Activated T-cell treated with anti-CD3 and anti-CD28 coated beads for 1 hour (primary cell): ENCODE measurements around the gene KLHL29.

Experiments
- DNase-seq: peaks from one replicate; pipeline ENCODE4 v3.0.0-alpha.2; 2020; ENCODE audit warnings: low read depth

The KLHL29 gene

DNA sequence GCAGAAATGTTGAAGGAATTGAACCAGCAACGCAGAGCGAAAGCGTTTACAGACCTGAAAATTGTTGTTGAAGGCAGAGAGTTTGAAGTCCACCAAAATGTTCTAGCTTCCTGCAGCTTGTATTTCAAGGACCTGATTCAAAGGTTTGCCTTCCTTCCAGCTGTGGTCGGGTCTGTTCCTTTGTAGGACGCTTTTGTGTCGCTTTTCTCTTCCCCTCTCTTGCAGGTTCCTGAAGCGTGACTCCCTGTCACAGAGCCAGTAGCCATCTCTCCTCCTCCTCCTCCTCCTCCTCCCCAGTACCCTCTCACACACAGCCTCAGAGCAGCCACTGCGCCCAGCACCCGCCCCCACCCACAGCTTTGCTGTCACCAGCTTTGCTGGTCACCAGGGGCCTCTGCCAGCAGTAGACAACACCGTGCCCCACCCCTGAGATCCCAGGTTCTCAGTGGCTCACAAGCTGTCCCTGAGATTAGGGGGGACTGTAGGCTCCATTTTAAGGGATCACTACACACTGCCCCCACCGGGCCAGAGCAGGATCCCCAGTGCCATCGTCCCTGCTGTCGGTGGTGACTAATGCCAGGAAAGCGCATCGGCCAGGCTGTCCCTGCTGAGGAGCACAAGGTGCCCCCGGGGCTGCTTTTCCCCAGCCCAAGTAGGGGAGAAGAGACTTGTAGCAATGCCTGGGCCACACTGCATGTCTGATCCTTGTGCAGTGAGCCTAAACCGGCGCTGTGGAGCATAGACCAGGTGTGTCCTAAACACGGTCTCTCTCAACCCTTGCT is 299.6 kb downstream of the KLHL29 start:
- DNase-seq: no peak

DNA sequence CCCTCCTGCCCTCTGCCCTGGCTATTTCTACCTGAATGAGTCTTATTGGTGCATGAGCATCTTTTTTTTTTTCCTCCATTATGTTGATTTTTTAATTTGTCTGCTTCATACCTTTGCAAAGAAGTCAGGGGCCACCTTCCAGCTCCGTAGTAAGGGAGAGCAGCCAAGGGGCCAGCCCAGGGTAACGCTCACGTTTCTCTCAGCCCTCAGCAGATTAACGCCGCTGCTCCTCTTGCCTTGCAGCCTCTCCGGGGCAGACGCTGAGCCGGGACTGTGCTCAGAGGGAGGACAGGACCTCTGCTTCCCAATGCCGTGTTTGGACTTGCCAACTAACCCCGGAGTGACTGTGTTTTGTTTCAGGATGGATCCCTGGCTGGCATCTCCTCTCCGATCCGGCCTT is 300.2 kb downstream of the KLHL29 start:
- no peak for DNase-seq

DNA sequence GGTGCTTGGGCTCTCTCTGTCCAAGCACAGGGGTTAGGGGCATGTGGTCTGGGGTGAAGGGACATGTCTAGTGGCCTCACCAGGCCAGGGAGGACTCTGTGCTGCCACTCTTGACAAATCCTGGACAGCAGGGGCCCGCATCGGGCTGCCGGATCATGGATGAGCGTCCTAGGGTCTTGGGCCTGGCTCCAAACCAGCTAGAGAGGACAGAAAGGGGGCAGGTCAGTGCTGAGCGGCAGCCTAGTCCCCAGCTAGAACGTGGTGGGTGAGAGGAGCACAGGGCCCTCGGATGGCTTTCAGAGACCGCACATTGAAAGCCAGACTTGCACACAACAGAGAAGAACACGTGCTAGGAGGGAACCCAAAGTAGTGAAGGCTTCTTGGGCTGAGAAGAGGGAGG is 300.7 kb downstream of the KLHL29 start:
- no peak for DNase-seq

DNA sequence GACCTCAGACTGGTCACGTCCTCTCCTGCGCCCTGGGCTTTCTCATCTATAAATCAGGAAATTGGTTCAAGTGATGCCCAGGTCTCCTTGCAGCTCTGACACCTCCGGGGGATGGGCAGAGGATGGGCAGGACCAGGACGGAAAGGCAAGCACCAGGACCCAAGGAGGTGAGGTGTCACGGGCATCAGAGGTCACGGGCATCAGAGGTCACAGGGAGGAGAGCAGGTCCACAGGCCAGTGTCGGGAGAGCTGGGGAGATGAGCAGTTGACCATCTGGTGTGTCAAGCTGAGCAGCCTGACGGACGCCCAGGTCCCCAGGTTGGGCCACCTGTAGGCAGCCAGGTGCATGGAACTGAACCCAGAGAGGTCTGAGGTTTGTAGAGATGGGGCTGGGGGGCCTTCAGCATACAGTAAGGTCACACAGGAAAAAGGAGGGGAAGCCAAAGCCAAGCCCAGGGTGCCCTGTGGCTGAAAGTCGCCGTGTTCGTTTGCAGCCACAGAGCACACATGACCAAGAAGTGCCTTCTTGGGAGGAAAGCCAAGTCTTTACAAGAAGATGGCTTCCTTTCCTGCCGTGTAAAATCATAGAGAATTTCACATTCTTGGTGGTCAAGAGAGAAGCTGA is 301.5 kb downstream of the KLHL29 start:
- DNase-seq: no peak

DNA sequence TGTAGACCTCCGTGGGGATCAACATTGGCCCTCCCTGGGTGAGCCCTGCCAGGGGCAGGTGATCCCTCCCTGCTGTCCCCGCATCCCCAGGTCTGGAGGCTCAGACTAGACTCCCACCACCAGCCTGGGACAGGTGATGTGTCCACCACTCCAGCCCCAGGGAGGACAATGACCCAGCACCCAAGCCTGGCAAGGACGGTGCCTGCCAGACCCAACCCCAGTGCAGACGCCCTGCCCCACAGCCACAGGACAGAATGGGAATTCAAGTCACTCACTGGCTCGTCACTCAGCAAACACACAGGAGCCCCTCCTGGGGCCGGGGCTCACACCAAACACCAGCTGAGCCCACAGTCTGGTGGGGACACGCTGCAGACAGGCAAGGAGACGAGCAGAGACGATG is 302.2 kb downstream of the KLHL29 start:
- no peak for DNase-seq

DNA sequence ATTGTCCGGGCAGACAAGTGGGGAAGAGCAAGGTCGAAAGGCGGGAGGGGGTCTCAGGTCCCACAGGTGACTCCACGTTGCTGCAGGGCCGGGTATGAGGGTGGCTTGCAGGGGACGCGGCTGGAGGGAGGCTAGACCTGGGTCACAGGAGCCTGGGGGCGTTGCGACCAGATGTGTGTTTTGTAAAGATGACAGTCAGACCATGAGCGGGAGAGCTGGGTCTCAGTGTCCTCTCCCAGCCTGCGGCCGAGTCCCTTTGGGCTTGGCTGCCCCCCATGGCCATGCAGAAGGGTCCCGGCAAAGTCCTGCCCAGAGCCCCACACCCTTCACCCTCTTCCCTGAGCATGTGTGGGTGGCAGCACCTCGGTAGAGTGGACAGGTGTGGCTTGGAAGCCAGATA is 302.7 kb downstream of the KLHL29 start:
- DNase-seq: no peak

DNA sequence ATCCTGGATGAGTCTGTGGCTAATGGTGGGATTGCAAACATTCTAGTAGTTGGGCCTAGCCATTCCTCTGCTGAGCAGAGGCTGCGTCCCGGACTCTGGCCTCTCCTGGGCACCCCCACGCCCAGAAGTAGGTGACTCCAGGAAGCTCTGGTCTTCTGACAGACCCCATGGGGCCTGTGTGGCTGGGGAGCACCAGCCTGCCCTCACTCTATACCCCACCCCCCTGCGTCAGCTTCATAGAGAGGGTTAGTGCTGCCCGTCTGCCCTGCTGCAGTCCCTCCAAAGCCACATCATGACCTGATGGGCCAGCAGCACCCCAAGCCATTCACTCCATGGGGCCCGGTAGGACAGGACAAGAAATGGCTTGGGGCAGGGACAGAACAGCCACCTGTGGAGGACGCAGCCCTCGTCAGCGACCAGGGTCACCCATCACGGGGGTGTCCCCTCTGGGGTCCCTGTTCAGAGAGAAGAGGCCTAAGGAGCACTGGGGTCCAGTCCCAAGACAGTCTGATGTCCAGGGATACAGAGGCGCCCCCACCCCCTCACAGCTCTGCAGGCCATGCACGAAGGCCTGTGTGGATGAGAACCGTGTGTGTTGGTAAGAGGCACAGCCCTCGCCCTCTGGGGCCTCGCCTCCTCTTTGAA is 303.6 kb downstream of the KLHL29 start:
- DNase-seq: no peak

DNA sequence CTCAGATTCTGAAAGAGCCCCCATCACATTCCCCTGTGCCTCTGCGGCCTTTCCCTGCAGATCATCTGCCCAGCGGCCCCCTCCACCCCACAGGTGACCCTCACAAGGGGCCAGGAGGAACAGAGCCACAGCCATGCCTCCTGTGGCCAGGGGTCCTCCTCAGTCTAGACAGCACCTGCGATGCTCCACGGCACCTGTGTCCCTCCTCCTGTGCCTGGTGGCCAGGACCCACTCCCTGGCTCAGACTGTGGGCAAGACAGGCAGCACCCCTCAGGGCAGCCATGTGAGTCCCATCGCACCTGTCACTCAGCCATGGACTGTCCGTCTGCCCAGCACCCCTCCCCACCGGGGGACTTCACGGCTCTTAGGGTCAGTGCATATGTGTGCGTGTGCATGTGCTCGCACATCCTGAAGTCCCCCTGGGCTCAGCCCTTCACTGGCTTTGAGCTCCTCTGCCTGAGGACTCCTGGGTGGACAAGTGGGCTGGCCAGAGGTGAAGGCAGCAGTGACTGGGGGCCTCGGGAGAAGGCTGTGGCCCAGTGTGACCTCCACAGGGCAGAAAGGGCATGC is 304.2 kb downstream of the KLHL29 start:
- no peak for DNase-seq

DNA sequence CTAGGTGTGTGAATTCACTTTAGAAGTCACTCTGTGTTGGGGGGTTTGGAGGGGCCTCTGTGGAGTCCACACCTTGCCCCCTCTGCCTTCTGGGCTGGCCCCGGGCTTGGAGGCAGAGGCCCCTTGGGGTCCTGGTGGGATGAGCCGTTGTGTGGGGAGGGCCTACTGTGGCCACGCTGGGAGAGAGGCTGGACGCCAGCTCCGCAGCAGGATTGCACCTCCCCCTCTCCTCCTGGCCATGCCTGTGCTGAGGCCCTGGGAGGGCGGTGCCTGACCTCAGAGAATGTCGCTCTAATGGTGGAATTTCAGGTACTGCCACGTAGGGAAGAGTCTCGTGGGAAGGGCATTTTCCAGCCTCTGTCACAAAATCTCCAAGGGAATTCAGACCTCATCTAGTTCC is 304.9 kb downstream of the KLHL29 start:
- no peak for DNase-seq

DNA sequence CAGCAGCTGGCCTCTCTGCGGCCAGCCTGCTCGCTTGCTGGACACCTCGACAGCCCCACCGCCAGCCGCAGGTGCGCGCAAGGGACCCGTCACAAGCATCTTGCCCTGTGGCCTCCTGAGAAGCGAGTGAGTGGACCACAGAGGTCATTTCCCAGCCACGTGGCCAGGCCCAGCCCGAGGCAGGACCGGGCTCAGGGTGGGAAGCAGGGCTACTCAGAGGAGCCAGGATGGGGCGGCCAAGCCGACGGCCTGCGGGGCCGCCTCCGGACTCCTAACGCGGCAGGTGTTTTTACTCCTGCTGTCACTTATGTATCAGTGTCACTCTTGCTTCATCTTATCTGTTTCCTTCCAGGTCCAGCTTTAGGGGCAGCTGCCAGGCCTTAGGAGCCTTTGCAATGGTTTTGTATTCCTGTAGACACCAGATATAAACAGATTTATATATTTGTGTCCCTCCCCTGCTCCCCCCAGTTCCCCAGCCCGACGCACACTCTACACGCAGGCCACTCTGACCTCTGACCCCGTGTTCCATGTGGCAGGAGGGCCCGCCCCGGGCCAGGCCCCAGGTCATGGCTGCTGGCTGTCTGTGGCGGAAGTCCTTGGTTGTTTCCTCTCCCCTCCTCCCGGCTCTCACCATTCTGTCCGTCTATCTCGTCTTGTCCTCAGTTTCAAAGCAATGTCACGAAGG is 305.6 kb downstream of the KLHL29 start:
- no peak for DNase-seq

DNA sequence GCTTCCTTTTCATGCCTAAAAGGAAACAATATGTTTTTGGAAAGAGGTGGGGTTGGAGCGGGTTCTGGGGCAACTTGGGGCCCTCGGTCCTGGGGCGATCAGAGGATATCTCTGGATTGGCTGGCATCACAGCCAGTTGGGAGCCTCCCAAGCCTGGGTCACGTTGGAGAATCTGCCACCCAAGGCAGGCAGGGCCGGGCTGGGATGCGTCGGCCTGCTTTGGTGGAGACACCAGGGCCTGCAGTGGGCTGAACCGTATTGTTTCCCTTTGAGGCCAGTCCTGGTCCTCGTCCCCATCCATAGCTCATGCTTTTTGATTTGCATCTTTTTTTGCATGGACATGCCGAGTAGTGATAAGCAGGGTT is 306.1 kb downstream of the KLHL29 start:
- DNase-seq: no peak

DNA sequence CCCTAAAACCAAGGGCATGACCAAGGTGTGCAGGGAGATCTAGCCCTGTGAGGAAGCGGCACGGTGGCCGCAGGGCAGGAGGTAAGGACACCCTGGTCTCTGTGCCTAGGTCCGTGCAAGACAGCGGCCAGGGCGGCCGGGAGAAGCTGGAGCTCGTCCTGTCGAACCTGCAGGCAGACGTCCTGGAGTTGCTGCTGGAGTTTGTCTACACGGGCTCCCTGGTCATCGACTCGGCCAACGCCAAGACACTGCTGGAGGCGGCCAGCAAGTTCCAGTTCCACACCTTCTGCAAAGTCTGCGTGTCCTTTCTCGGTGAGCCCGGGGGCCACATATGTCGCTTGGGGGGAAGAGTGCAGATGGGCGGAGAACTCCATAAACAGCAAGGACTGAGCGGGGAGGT is 306.6 kb downstream of the KLHL29 start:
- no peak for DNase-seq

DNA sequence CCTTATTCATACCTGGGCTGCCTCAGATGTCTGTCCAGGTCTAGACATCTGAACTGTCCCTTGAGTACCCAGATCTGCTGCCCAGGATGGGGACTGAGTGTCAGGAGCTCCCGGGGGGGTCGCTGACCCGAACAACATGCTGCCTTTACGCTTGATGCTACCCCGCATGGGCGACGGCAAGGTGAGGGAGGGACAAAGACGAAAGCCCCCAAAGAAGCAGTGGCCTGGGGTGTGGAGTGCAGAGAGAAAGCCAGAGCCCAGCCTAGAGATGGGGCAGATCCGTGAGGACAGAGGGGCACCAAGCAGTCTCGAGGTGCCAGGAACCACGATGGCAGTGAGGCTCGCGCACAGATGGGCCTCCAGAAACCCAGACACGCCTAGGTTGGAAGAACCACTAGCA is 307.3 kb downstream of the KLHL29 start:
- no peak for DNase-seq

DNA sequence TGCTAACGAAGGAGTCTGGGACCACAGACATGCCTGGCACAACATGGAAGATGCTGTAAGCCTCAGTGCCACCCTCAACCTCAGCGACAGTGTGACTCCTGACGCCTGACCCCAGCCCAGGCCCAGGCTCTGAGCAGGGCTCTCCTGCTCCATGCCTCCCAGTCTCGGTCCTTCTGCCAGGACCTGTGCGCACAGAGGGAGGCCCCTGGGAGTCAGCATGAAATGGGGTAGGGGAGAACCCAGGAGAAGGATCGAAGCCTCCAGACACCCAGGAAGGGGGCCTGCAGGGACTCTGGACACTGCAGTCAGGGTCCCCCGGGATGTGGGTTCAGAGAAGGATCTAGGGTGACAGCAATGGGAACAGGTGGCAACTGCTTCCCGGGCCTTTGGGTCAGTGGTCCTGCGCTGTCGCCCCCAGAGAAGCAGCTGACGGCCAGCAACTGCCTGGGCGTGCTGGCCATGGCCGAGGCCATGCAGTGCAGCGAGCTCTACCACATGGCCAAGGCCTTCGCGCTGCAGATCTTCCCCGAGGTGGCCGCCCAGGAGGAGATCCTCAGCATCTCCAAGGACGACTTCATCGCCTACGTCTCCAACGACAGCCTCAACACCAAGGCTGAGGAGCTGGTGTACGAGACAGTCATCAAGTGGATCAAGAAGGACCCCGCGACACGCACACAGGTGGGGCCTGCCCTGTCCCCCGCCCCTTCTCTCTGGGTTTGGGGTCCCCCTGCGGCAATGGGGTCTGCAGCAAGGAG is 308.0 kb downstream of the KLHL29 start:
- DNase-seq: no peak

DNA sequence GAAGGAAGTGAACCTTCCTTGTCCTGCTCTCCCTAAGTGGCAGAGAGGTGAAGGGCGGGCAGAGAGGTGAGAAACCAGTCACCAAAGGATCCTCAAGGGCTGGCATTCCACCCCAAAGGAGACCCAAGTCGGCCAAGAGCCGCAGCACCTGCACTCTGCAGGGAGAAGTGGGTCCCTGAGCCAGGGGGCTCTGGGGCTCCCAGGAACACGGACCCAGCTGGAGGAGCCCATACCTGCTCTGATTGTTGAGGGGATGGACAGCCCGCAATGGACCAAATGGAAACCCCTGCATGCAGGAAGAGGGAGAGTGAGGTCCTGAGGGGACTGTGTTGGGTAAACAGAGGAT is 308.6 kb downstream of the KLHL29 start:
- no peak for DNase-seq

DNA sequence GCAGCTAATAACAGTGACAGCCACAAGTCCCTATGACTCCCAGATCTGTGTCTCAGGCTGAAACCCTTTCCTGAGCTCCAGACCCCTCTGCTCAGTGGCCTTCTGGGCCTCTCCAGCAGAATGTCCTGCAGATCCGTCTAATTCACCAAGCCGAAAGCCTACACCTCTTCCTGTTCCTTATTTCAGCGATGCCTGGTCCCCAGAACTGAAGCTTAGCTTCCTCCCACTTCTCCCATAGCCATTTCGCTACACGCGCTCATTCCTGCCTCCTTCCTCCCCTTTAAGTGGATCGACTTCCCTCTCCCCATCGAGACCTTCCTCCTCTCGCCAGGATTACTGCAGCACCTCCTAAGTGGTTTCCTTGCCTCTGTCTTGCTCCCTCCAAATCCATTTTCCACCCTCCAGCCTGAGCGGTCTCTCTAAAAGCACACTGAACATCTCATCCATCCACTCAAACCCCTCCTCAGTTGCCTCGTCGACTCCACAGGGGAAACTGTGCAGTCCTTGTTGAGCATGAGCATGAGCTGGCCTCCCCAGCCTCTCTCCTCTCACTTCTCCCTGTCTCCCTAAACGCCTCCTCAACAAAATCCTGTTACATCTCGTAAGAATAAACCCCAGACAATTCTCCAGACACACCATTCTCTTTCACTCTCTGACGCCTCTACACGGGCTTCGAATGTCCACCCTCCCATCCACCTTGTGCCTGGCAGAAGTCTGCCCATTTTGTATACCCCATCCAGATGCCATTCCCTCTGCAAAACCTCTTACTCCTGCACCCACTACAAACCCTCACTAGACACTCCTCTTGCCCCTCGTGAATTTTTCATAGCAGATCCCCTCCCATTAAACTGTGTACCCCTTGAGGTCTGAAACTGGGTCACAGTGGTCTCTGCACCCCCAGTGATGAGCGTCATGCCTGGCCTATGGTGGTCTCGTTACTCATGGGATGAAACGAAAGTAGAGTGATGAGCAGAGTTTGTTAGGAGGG is 309.4 kb downstream of the KLHL29 start:
- DNase-seq: no peak

DNA sequence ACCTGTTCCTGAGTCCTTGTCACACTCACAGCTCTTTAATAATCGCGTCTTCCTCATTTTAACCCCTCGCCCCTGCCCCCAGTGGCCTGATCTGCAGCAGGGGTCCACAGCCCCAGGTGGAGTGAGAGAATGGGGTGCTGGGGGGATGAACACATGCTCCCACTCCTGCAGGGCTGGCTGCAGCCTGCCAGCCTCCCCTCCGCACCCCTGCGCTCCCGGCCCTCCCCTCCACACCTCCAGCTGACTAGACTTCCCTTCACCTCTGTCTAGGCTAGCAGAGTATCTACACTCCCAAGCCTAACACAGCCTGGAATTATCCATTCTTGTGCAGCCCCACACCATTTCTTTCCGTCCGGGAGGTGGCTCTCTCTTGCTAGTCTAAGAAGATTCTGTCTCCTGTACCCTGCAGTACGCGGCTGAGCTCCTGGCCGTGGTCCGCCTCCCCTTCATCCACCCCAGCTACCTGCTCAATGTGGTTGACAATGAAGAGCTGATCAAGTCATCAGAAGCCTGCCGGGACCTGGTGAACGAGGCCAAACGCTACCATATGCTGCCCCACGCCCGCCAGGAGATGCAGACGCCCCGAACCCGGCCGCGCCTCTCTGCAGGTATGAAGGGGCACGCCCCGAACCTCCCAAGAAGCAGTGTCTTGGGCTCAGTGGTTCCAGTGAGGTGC is 310.4 kb downstream of the KLHL29 start:
- DNase-seq: no peak

DNA sequence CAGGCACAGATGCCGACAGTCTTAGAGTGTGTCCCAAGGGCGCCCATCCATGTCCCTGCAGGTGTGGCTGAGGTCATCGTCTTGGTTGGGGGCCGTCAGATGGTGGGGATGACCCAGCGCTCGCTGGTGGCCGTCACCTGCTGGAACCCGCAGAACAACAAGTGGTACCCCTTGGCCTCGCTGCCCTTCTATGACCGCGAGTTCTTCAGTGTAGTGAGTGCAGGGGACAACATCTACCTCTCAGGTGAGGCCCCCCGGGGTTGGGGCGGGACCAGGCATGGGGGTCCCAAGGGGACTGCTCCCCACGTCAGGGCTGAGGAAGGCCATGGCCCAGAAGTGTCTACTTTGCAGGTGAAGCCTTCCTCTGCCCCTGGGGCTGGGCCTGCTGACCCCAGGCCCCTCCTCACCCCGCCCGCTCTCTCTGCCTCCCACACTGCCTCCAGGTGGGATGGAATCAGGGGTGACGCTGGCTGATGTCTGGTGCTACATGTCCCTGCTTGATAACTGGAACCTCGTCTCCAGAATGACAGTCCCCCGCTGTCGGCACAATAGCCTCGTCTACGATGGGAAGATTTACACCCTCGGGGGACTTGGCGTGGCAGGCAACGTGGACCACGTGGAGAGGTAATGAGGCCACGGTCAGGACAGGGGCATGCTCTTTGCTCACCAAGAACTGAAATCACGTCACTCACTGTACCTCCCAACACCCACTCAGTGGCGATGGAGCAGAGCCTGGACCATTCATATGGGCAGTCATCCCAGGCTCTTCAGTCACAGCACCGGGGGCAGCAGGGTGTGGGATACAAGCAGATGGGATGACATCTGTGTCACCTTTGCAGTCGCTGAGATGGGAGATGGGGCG is 311.1 kb downstream of the KLHL29 start:
- DNase-seq: no peak

DNA sequence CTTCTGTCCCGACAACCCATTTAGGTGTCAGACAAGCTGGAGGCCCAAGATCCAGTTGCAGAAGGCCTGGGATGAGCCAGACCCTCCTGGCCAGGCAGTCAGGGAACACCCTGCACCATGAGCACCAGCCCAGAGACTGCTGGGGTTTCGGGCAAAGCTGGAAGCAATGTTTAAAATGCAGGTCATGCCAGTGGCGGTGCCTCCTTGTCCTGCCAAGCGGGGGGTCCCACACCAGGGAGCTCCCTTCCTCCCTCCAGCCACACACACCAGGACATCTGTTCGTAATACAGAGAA is 311.7 kb downstream of the KLHL29 start:
- no peak for DNase-seq
